HepG2 (cell line): ENCODE data around the gene SLC6A8.

Source experiments
- CREB3 ChIP-seq: sonication (generic); formaldehyde crosslinking; IDR thresholded peaks from 2 replicates; pipeline ENCODE4 v1.5.0; 2020; ENCODE audit warnings: missing genetic modification reagents
- CTCF ChIP-seq: sonication (generic); formaldehyde crosslinking; IDR thresholded peaks from 2 replicates; pipeline ENCODE4 v1.5.0; 2020; ENCODE audit warnings: mild to moderate bottlenecking, missing genetic modification reagents, moderate library complexity
- PRDM10 ChIP-seq: sonication (generic); formaldehyde crosslinking; IDR thresholded peaks from 2 replicates; pipeline ENCODE4 v1.4.0; 2020; ENCODE audit warnings: low read depth, missing genetic modification reagents
- TAF1 ChIP-seq: sonication (generic); formaldehyde crosslinking; IDR thresholded peaks from 2 replicates; pipeline ENCODE4 v1.4.0; 2020; ENCODE audit warnings: missing genetic modification reagents
- TFE3 ChIP-seq: IDR thresholded peaks from 2 replicates; pipeline ENCODE4 v1.6.1; 2016
- THAP9 ChIP-seq: sonication (generic); formaldehyde crosslinking; IDR thresholded peaks from 2 replicates; pipeline ENCODE4; 2020; ENCODE audit warnings: missing genetic modification reagents, mild to moderate bottlenecking, borderline replicate concordance
- ZBTB37 ChIP-seq: sonication (generic); formaldehyde crosslinking; IDR thresholded peaks from 2 replicates; pipeline ENCODE4 v1.4.0; 2020; ENCODE audit warnings: mild to moderate bottlenecking, missing genetic modification reagents
- ZNF10 ChIP-seq: sonication (generic); formaldehyde crosslinking; IDR thresholded peaks from 2 replicates; pipeline ENCODE4 v1.4.0; 2020; ENCODE audit warnings: mild to moderate bottlenecking, low read depth, missing genetic modification reagents, borderline replicate concordance

GRCh38 chrX:153645921-153646488 is 41.7 kb upstream of the SLC6A8 start:
- no peak for TF ChIP-seq ZNF10 (CRISPR knock-in tag)
- TF ChIP-seq TFE3 (CRISPR knock-in tag): no peak
- TF ChIP-seq TAF1: no peak
- TF ChIP-seq CTCF (CRISPR knock-in tag): no peak
- no peak for TF ChIP-seq CREB3 (CRISPR knock-in tag)
- no peak for TF ChIP-seq THAP9 (CRISPR knock-in tag)
- no peak for TF ChIP-seq PRDM10 (CRISPR knock-in tag)
- TF ChIP-seq ZBTB37: no peak
